Smooth muscle cell (in vitro differentiated cells): ENCODE data around the gene MIER1. TPM values are rescaled to one million over a fixed set of nuclear protein-coding genes. Genes with fewer than 3 reads are reported as not detected.
A peak's percentile ranks its signal among the peaks of the same experiment; 100 is the strongest.

ENCODE experiments used
- DNase-seq: peaks from one replicate; lab custom pipeline; 2025; ENCODE audit not compliant: unreplicated experiment; lab: John Stamatoyannopoulos, UW
- H2AFZ ChIP-seq: fragments of 200-600 bp; sonication (generic); 2 replicates; pipeline ENCODE4 v1.6.0; 2016; ENCODE audit warnings: antibody characterized with exemption, low read depth, mild to moderate bottlenecking
- H3F3A ChIP-seq: fragments of 200-600 bp; sonication (generic); 2 replicates; pipeline ENCODE4 v1.6.0; 2017; ENCODE audit warnings: antibody characterized with exemption, low read depth
- H3K27ac ChIP-seq: fragments of 200-600 bp; sonication (generic); 2 replicates; pipeline ENCODE4 v1.5.1; 2016; ENCODE audit warnings: low read depth, mild to moderate bottlenecking
- H3K27me3 ChIP-seq: fragments of 200-600 bp; sonication (generic); 2 replicates; pipeline ENCODE4 v1.6.1; 2016; ENCODE audit warnings: low read depth, mild to moderate bottlenecking
- H3K36me3 ChIP-seq: fragments of 200-600 bp; sonication (generic); 2 replicates; pipeline ENCODE4 v1.5.1; 2016; ENCODE audit warnings: low read depth
- H3K4me1 ChIP-seq: fragments of 200-600 bp; sonication (generic); 2 replicates; pipeline ENCODE4 v1.5.1; 2016; ENCODE audit warnings: low read depth
- H3K4me2 ChIP-seq: fragments of 200-600 bp; sonication (generic); 2 replicates; pipeline ENCODE4 v1.6.0; 2016; ENCODE audit warnings: mild to moderate bottlenecking
- H3K4me3 ChIP-seq: fragments of 200-600 bp; sonication (generic); 2 replicates; pipeline ENCODE4 v1.5.1; 2016; ENCODE audit warnings: mild to moderate bottlenecking
- H3K79me2 ChIP-seq: fragments of 200-600 bp; sonication (generic); 2 replicates; pipeline ENCODE4 v1.6.0; 2016; ENCODE audit warnings: low read depth, mild to moderate bottlenecking
- H3K9ac ChIP-seq: fragments of 200-600 bp; sonication (generic); 2 replicates; pipeline ENCODE4 v1.6.0; 2016; ENCODE audit warnings: low read depth
- H3K9me3 ChIP-seq: fragments of 200-600 bp; sonication (generic); replicated peaks from 2 replicates; pipeline ENCODE4 v1.5.1; 2016; ENCODE audit warnings: low read depth
- H4K20me1 ChIP-seq: fragments of 200-600 bp; sonication (generic); 2 replicates; pipeline ENCODE4 v1.6.0; 2016; ENCODE audit warnings: low read depth
- CTCF ChIP-seq: fragments of 200-600 bp; sonication (generic); IDR thresholded peaks from 2 replicates; pipeline ENCODE4 v1.5.1; 2017; ENCODE audit warnings: borderline replicate concordance, mild to moderate bottlenecking, antibody characterized with exemption; ENCODE audit not compliant: insufficient read depth, poor library complexity, severe bottlenecking
- WGBS: methylation state at CpG from one replicate; pipeline ENCODE4 v1.1.7; 2016; ENCODE audit warnings: low lambda C conversion rate; 5-methylcytosine and 5-hydroxymethylcytosine counted together
- polyA plus RNA-seq: library from polyadenylated mRNA; unstranded; fragments of >200 nt; fragmentation: Nextera tagmentation; extraction: Ambion mirVana; gene quantifications from 2 replicates; pipeline ENCODE4 v1.2.1, GENCODE V29; 2016
- total RNA-seq: library from RNA; depleted of rRNA; stranded (reverse); fragments of >200 nt; gene quantifications from 2 replicates; pipeline ENCODE4 v1.2.3, GENCODE V29; 2014

The MIER1 gene
- total and polyA plus RNA-seq, 2 experiments from 2014 or later: 17.4 to 36.1 TPM

GRCh38 chr1:66932291-66932690, 7.5 kb downstream of the MIER1 start:
- Histone ChIP-seq H3K4me3 (peak overlapping the region; percentile 98), H4K20me1 (peaks cover 58% of the 10 kb centered on the region), H3F3A (no peaks in the 10 kb centered on the region), H3K79me2 (peaks cover 87% of the 10 kb centered on the region), H3K9me3 (no peaks in the 10 kb centered on the region), H3K9ac (no peak overlapping the region), H3K27me3 (no peaks in the 10 kb centered on the region), H3K27ac (no peak overlapping the region), H3K36me3 (no peaks in the 10 kb centered on the region), H3K4me2 (peak overlapping the region; percentile 93), H3K4me1 (peaks cover 24% of the 10 kb centered on the region), H2AFZ (no peak overlapping the region)
- no peak for TF ChIP-seq CTCF
- WGBS: 69% methylated on average over 2 of the region's 2 CpGs
- DNase-seq: no peak

- Histone ChIP-seq H4K20me1 (peaks cover 77% of the 10 kb centered on the region), H3K4me3 (no peak overlapping the region), H3K4me1 (peaks cover 26% of the 10 kb centered on the region), H3K4me2 (peak overlapping the region; percentile 14), H3K27ac (no peak overlapping the region), H3K9me3 (no peaks in the 10 kb centered on the region), H3K79me2 (peaks cover 89% of the 10 kb centered on the region), H3K27me3 (no peaks in the 10 kb centered on the region), H3K36me3 (no peaks in the 10 kb centered on the region), H2AFZ (no peak overlapping the region), H3K9ac (no peak overlapping the region), H3F3A (no peaks in the 10 kb centered on the region)
- WGBS: 83% methylated on average over 7 of the region's 7 CpGs
- no peak for DNase-seq
- no peak for TF ChIP-seq CTCF
Observed at GRCh38 chr1:66933887-66934700, 9.3 kb downstream of the MIER1 start.

GRCh38 chr1:66937529-66938234, 12.9 kb downstream of the MIER1 start:
- Histone ChIP-seq H2AFZ (no peak overlapping the region), H3K27ac (peak overlapping the region; percentile 46), H3K4me2 (peak overlapping the region; percentile 30), H3F3A (no peaks in the 10 kb centered on the region), H3K9ac (no peak overlapping the region), H3K4me3 (no peak overlapping the region), H3K36me3 (no peaks in the 10 kb centered on the region), H3K79me2 (peaks cover 100% of the 10 kb centered on the region), H3K9me3 (no peaks in the 10 kb centered on the region), H3K27me3 (no peaks in the 10 kb centered on the region), H3K4me1 (peaks cover 8% of the 10 kb centered on the region), H4K20me1 (peaks cover 88% of the 10 kb centered on the region)
- no peak for DNase-seq
- 0% methylated on average over 1 of the region's 1 CpG for WGBS
- TF ChIP-seq CTCF: no peak

GRCh38 chr1:66938613-66939012, 13.8 kb downstream of the MIER1 start:
- Histone ChIP-seq H4K20me1 (peaks cover 78% of the 10 kb centered on the region), H3K9me3 (no peaks in the 10 kb centered on the region), H3K27ac (peak overlapping the region; percentile 46), H3K27me3 (no peaks in the 10 kb centered on the region), H3K36me3 (no peaks in the 10 kb centered on the region), H3K79me2 (peaks cover 100% of the 10 kb centered on the region), H3K4me3 (no peak overlapping the region), H2AFZ (no peak overlapping the region), H3K4me2 (peak overlapping the region; percentile 30), H3K4me1 (peaks cover 4% of the 10 kb centered on the region), H3F3A (peaks cover 2% of the 10 kb centered on the region), H3K9ac (no peak overlapping the region)
- DNase-seq: no peak
- no peak for TF ChIP-seq CTCF
